ENCODE measurements around the gene GPS2. TPM values are rescaled to one million over a fixed set of nuclear protein-coding genes. Genes with fewer than 3 reads are reported as not detected.
A peak's percentile ranks its signal among the peaks of the same experiment; 100 is the strongest.

The GPS2 gene
- total RNA-seq, 1 donor from 2014 or later = 22.4 TPM

- Histone ChIP-seq H3K36me3 (ENCODE audit: control insufficient read depth, insufficient read depth, low read length) (no peaks in the 10 kb centered on the region), H3K27me3 (ENCODE audit: control insufficient read depth, insufficient read depth, low read length) (no peaks in the 10 kb centered on the region), H3K4me3 (ENCODE audit: low read depth, low read length) (peak overlapping the region; percentile 96)
- no peak for TF ChIP-seq CTCF (IDR thresholded peaks at IDR 0.05; ENCODE audit: insufficient read depth, low read length, severe bottlenecking)
- FAIRE-seq (no peak), DNase-seq (ENCODE audit: low read depth) (no peak)
Observed at GRCh38 chr17:7352503-7352889, 37.3 kb upstream of the GPS2 start.

GRCh38 chr17:7351665-7352502 lies 36.7 kb upstream of the GPS2 start, which contains the start of gene KCTD11:
Gene KCTD11 (plus strand): TSS chr17:7352162.
- Histone ChIP-seq H3K27me3 (ENCODE audit: control insufficient read depth, insufficient read depth, low read length) (no peaks in the 10 kb centered on the region), H3K36me3 (ENCODE audit: control insufficient read depth, insufficient read depth, low read length) (no peaks in the 10 kb centered on the region), H3K4me3 (ENCODE audit: low read depth, low read length) (peak within 1 kb of the TSS; percentile 96)
- TF ChIP-seq CTCF (IDR thresholded peaks at IDR 0.05; ENCODE audit: insufficient read depth, low read length, severe bottlenecking) = peak; percentile 87
- FAIRE-seq (no peak), DNase-seq (ENCODE audit: low read depth) (peak; percentile 91)

GRCh38 chr17:7348478-7349242 lies 33.5 kb upstream of the GPS2 start:
- DNase-seq (ENCODE audit: low read depth) (peak; percentile 46), FAIRE-seq (no peak)
- no peak overlapping the region for H3K4me3 ChIP-seq (ENCODE audit: low read depth, low read length)
- no peak for TF ChIP-seq CTCF (IDR thresholded peaks at IDR 0.05; ENCODE audit: insufficient read depth, low read length, severe bottlenecking)
- no peaks in the 10 kb centered on the region for H3K27me3 ChIP-seq (ENCODE audit: control insufficient read depth, insufficient read depth, low read length)
- no peaks in the 10 kb centered on the region for H3K36me3 ChIP-seq (ENCODE audit: control insufficient read depth, insufficient read depth, low read length)

GRCh38 chr17:7347630-7348477 lies 32.7 kb upstream of the GPS2 start:
- Histone ChIP-seq H3K27me3 (ENCODE audit: control insufficient read depth, insufficient read depth, low read length) (peaks cover 1% of the 10 kb centered on the region), H3K4me3 (ENCODE audit: low read depth, low read length) (no peak overlapping the region), H3K36me3 (ENCODE audit: control insufficient read depth, insufficient read depth, low read length) (no peaks in the 10 kb centered on the region)
- DNase-seq (ENCODE audit: low read depth) (no peak), FAIRE-seq (no peak)
- no peak for TF ChIP-seq CTCF (IDR thresholded peaks at IDR 0.05; ENCODE audit: insufficient read depth, low read length, severe bottlenecking)

- no peaks in the 10 kb centered on the region for H3K36me3 ChIP-seq (ENCODE audit: control insufficient read depth, insufficient read depth, low read length)
- DNase-seq (ENCODE audit: low read depth) = no peak
- H3K4me3 ChIP-seq (ENCODE audit: low read depth, low read length) = no peak overlapping the region
- no peak for FAIRE-seq
- no peak for TF ChIP-seq CTCF (IDR thresholded peaks at IDR 0.05; ENCODE audit: insufficient read depth, low read length, severe bottlenecking)
- peaks cover 1% of the 10 kb centered on the region for H3K27me3 ChIP-seq (ENCODE audit: control insufficient read depth, insufficient read depth, low read length)
Observed at GRCh38 chr17:7346761-7347614, 31.8 kb upstream of the GPS2 start.

Measured in bronchial epithelial cell (primary cell).